PC-9 (cell line): Measurements from ENCODE around the gene ARHGAP24.

Experiments
- CTCF ChIP-seq: fragments of 200-600 bp; sonication (generic); conservative IDR thresholded peaks from 2 replicates; pipeline ENCODE4 v1.6.1; 2017; ENCODE audit warnings: mixed run types, antibody characterized with exemption, mild to moderate bottlenecking, moderate library complexity
- EZH2 ChIP-seq: fragments of 200-600 bp; sonication (generic); IDR thresholded peaks from 2 replicates; pipeline ENCODE4 v1.8.0; 2017; ENCODE audit warnings: antibody characterized with exemption, low read depth

GRCh38 chr4:85783900-85784299 is 308.9 kb downstream of the ARHGAP24 start:
- TF ChIP-seq CTCF (no peak), EZH2 (no peak)
